MM.1S (cell line): ENCODE data around the gene TRA2A.

Experiments
- DNase-seq: peaks from one replicate; pipeline ENCODE4 v3.0.0-alpha.2; 2015
- H2AFZ ChIP-seq: fragments of 300-600 bp; sonication (generic); 2 replicates; pipeline ENCODE4 v1.6.0; 2016; ENCODE audit warnings: antibody characterized with exemption, low read length
- H3F3A ChIP-seq: fragments of 300-600 bp; sonication (generic); 2 replicates; pipeline ENCODE4 v1.6.1; 2016; ENCODE audit warnings: mild to moderate bottlenecking, antibody characterized with exemption, low read length, moderate library complexity, mixed read lengths; ENCODE audit not compliant: insufficient read depth
- H3K27ac ChIP-seq: fragments of 300-600 bp; sonication (generic); 2 replicates; pipeline ENCODE4 v1.5.1; 2016; ENCODE audit warnings: mild to moderate bottlenecking, low read length
- H3K27me3 ChIP-seq: fragments of 300-600 bp; sonication (generic); replicated peaks from 2 replicates; pipeline ENCODE4 v1.6.0; 2016; ENCODE audit warnings: low read length; ENCODE audit not compliant: insufficient read depth
- H3K36me3 ChIP-seq: fragments of 300-600 bp; sonication (generic); replicated peaks from 2 replicates; pipeline ENCODE4 v1.6.1; 2016; ENCODE audit warnings: mild to moderate bottlenecking, low read length, mixed read lengths; ENCODE audit not compliant: insufficient read depth
- H3K4me1 ChIP-seq: fragments of 300-600 bp; sonication (generic); 2 replicates; pipeline ENCODE4 v1.6.1; 2016; ENCODE audit warnings: low read length, mixed read lengths
- H3K4me2 ChIP-seq: fragments of 300-600 bp; sonication (generic); 2 replicates; pipeline ENCODE4 v1.6.0; 2016; ENCODE audit warnings: low read depth, low read length
- H3K4me3 ChIP-seq: fragments of 300-600 bp; sonication (generic); 2 replicates; pipeline ENCODE4 v1.5.1; 2016; ENCODE audit warnings: low read length, mixed read lengths
- H3K79me2 ChIP-seq: fragments of 300-600 bp; sonication (generic); 2 replicates; pipeline ENCODE4 v1.6.1; 2016; ENCODE audit warnings: mixed run types, low read length, mixed read lengths
- H3K9ac ChIP-seq: fragments of 300-600 bp; sonication (generic); 2 replicates; pipeline ENCODE4 v1.6.1; 2016; ENCODE audit warnings: low read length, mixed read lengths
- H3K9me2 ChIP-seq: fragments of 300-600 bp; sonication (generic); replicated peaks from 2 replicates; pipeline ENCODE4 v1.6.1; 2016; ENCODE audit warnings: mild to moderate bottlenecking, low read length, mixed read lengths; ENCODE audit not compliant: insufficient read depth
- H3K9me3 ChIP-seq: fragments of 300-600 bp; sonication (generic); replicated peaks from 2 replicates; pipeline ENCODE4 v1.6.1; 2016; ENCODE audit warnings: mild to moderate bottlenecking, low read length, mixed read lengths; ENCODE audit not compliant: insufficient read depth
- H4K20me1 ChIP-seq: fragments of 300-600 bp; sonication (generic); 2 replicates; pipeline ENCODE4 v1.6.1; 2016; ENCODE audit warnings: mild to moderate bottlenecking, low read length, moderate library complexity, mixed read lengths; ENCODE audit not compliant: insufficient read depth
- CTCF ChIP-seq: fragments of 300-600 bp; sonication (generic); IDR thresholded peaks from 2 replicates; pipeline ENCODE4 v1.5.1; 2016; ENCODE audit warnings: antibody characterized with exemption, low read length, mixed read lengths
- EZH2 ChIP-seq: fragments of 300-600 bp; sonication (generic); optimal IDR thresholded peaks from 2 replicates; pipeline ENCODE3; 2017; ENCODE audit warnings: low read depth, mild to moderate bottlenecking, antibody characterized with exemption, low read length, mixed read lengths
- EZH2phosphoT487 ChIP-seq: fragments of 300-600 bp; sonication (generic); IDR thresholded peaks from 2 replicates; pipeline ENCODE4 v1.6.1; 2018; ENCODE audit warnings: antibody characterized with exemption, low read length

The TRA2A gene

GRCh38 chr7:23474829-23475575 lies 56.8 kb downstream of the TRA2A start:
- peak overlapping the region; percentile 73 for H3K4me3 ChIP-seq
- no peak overlapping the region for H3K27ac ChIP-seq
- peaks cover 96% of the 10 kb centered on the region for H3K27me3 ChIP-seq
- H4K20me1 ChIP-seq: peaks cover 9% of the 10 kb centered on the region
- peak; percentile 78; the same call in 1 of the 2 replicates for TF ChIP-seq EZH2phosphoT487
- no peak for TF ChIP-seq CTCF
- TF ChIP-seq EZH2: no peak
- 0 out of 2 replicates have a peak, but pooled peaks cover 3% of the 10 kb centered on the region for H3K4me1 ChIP-seq
- no peak overlapping the region for H3K9ac ChIP-seq
- H3K9me2 ChIP-seq: no peaks in the 10 kb centered on the region
- H2AFZ ChIP-seq: peak overlapping the region; percentile 49
- no peaks in the 10 kb centered on the region for H3K36me3 ChIP-seq
- H3K9me3 ChIP-seq: no peaks in the 10 kb centered on the region
- DNase-seq: no peak
- H3K79me2 ChIP-seq: no peaks in the 10 kb centered on the region
- H3F3A ChIP-seq: peaks cover 18% of the 10 kb centered on the region; the same call in 1 of the 2 replicates
- peak overlapping the region; percentile 99 for H3K4me2 ChIP-seq

- Histone ChIP-seq H3K36me3 (no peaks in the 10 kb centered on the region), H3F3A (peaks cover 18% of the 10 kb centered on the region; the same call in 1 of the 2 replicates), H4K20me1 (peaks cover 9% of the 10 kb centered on the region), H3K9ac (peak overlapping the region; percentile 62), H3K9me3 (no peaks in the 10 kb centered on the region), H3K4me3 (peak overlapping the region; percentile 73), H3K9me2 (no peaks in the 10 kb centered on the region), H2AFZ (peak overlapping the region; percentile 82), H3K4me2 (peak overlapping the region; percentile 99), H3K27me3 (peaks cover 92% of the 10 kb centered on the region), H3K4me1 (0 out of 2 replicates have a peak, but pooled peaks cover 3% of the 10 kb centered on the region), H3K79me2 (no peaks in the 10 kb centered on the region), H3K27ac (no peak overlapping the region)
- DNase-seq: peak; percentile 95
- TF ChIP-seq EZH2: no peak
- TF ChIP-seq EZH2phosphoT487: no peak
- no peak for TF ChIP-seq CTCF
These were observed 57.5 kb downstream of the TRA2A start for GRCh38 chr7:23474094-23474828.

GRCh38 chr7:23473844-23474093 lies 58.0 kb downstream of the TRA2A start:
- Histone ChIP-seq H4K20me1 (peaks cover 9% of the 10 kb centered on the region), H3K27ac (no peak overlapping the region), H2AFZ (peak overlapping the region; percentile 82), H3K9ac (peak overlapping the region; percentile 62), H3K4me3 (peak overlapping the region; percentile 73), H3K36me3 (no peaks in the 10 kb centered on the region), H3K27me3 (peaks cover 92% of the 10 kb centered on the region), H3K9me2 (no peaks in the 10 kb centered on the region), H3F3A (peaks cover 18% of the 10 kb centered on the region; the same call in 1 of the 2 replicates), H3K4me2 (peak overlapping the region; percentile 99), H3K79me2 (no peaks in the 10 kb centered on the region), H3K9me3 (no peaks in the 10 kb centered on the region), H3K4me1 (0 out of 2 replicates have a peak, but pooled peaks cover 5% of the 10 kb centered on the region)
- TF ChIP-seq EZH2phosphoT487 (no peak), CTCF (no peak), EZH2 (no peak)
- DNase-seq: no peak
